RWPE1 (cell line): ENCODE data around the gene INPP4B.

Experiments
- CTCF ChIA-PET: fragments of 350-600 bp; sonication (Branson Sonifier 250); formaldehyde crosslinking; extraction: SDS; loops from one replicate; lab custom pipeline; 2021; lab: Yijun Ruan, JAX
- POLR2A ChIA-PET: fragments of 400-600 bp; formaldehyde crosslinking; extraction: SDS; loops from one replicate; lab custom pipeline; 2020; ENCODE audit warnings: antibody characterized with exemption; ENCODE audit not compliant: low non-redundant PET; lab: Yijun Ruan, JAX
- DNase-seq: peaks from one replicate; pipeline ENCODE4 v3.0.0; 2012; ENCODE audit warnings: low spot score
- H3K27ac ChIP-seq: fragments of 450-650 bp; 2 replicates; pipeline ENCODE4 v1.5.1; 2017
- TF ChIP-seq, protein P1 (sequence below): fragments of 450-650 bp; conservative IDR thresholded peaks from 2 replicates; pipeline ENCODE4 v1.5.1; 2017; ENCODE audit warnings: low read depth, mild to moderate bottlenecking

INPP4B gene

DNA sequence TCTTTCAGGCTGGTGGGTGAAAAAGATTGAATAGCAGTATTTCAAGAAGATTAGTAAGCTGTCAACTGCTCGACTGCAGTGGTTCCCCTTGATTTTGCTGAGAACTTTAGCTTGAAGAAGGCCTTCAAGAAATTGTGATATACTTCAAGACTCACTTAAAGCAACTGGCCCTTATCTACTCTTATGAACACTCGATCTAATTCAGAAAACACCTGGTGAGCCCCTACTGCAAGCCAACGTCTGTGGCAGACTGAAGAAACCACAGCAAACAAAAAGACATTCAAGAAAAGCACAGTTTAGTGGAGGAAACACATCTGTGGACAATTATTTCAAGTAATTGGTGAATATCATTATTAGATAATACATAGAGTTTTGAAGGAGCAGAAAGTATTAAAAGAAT lies 119.0 kb downstream of the INPP4B start:
- no peak for DNase-seq
- ChIA-PET POLR2A (no interaction called here), CTCF (interaction anchor here (0.5 kb wide), 1 partner anchor 222 kb away, joined by 6 read pairs; no protein-coding TSS in a partner anchor)
- TF ChIP-seq, protein P1, sequence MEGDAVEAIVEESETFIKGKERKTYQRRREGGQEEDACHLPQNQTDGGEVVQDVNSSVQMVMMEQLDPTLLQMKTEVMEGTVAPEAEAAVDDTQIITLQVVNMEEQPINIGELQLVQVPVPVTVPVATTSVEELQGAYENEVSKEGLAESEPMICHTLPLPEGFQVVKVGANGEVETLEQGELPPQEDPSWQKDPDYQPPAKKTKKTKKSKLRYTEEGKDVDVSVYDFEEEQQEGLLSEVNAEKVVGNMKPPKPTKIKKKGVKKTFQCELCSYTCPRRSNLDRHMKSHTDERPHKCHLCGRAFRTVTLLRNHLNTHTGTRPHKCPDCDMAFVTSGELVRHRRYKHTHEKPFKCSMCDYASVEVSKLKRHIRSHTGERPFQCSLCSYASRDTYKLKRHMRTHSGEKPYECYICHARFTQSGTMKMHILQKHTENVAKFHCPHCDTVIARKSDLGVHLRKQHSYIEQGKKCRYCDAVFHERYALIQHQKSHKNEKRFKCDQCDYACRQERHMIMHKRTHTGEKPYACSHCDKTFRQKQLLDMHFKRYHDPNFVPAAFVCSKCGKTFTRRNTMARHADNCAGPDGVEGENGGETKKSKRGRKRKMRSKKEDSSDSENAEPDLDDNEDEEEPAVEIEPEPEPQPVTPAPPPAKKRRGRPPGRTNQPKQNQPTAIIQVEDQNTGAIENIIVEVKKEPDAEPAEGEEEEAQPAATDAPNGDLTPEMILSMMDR: no peak
- H3K27ac ChIP-seq: no peak overlapping the region

DNA sequence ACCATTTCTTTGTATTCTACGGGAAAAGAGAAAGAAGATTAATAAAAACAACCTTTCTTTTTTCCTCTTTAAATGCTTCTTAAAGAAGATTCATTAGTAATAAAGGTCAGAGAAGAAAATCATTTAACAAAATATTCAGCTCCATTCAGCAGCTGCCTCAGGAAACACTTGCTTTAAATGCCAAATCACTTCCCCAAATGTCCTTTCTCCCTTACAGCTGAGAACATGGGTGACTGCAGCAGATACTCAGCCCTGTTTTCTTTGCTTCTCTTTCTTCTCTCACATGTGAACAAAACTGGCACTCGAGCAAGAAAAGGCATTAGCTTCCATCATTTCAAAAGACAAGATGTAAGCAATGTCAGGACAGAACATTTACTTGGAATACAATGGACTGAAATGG lies 120.2 kb downstream of the INPP4B start:
- no peak for DNase-seq
- CTCF ChIA-PET: no interaction called here
- no peak overlapping the region for H3K27ac ChIP-seq
- POLR2A ChIA-PET: no interaction called here
- TF ChIP-seq, protein P1: no peak

DNA sequence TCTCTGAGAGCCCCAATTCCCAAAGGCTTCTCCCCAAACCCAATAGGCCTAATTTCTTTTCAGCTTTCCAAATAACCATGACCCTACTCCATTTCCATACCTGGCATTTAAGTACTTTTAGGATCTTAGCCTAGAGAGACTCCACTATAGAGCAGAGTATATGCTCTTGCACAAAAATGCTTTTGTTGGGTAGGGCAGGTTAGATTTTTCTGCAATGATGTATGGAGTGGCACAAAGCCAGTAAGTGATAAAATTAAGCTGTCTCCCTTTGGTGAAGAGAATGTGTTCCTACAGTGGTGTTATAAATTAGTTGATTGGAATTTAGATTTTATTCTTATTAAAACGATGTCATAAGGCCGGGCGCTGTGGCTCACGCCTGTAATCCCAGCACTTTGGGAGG lies 124.9 kb downstream of the INPP4B start:
- peak overlapping the region; percentile 55; the same call in 1 of the 2 replicates for H3K27ac ChIP-seq
- POLR2A ChIA-PET: no interaction called here
- DNase-seq: peak; percentile 38
- TF ChIP-seq, protein P1: no peak
- CTCF ChIA-PET: interaction anchor here (0.5 kb wide), 1 partner anchor 112 kb away, joined by 3 read pairs; no protein-coding TSS in a partner anchor

DNA sequence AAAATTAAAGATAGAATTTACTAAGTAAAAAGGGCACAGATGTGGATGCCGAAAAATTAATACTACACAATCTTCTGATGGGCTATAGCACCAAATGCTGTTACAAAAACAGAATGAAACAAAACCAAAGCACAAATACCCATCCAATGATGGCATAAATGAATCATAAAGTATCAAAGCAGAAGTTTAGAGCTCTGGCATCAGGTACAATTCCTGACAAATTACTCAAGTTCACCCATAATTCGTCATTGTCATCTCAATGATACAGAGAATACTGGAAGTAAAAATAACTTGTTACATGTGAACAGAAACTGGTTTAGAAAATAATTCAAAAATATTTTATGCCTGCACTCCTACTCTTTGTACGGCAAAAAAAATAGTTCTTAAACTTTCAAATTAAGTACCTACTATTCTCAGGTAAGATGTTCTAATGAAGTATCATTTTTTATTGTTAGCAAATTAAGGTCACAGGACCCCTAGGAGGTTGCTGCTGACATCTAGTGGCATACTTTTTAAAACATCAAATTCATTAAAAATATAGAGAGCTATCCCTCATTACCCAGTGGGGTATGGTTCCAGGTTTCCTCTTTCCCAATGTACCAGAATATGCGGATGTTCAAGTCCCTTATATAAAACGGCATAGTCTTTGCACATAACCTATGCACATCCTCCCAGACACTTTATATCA lies 126.1 kb downstream of the INPP4B start:
- TF ChIP-seq, protein P1: peak; percentile 69
- peak; percentile 65 for DNase-seq
- POLR2A ChIA-PET: no interaction called here
- H3K27ac ChIP-seq: no peak overlapping the region
- CTCF ChIA-PET: interaction anchor here (0.5 to 1.3 kb wide), 9 partner anchors 10 to 1869 kb away, joined by 3 to 5 read pairs (median 3); no protein-coding TSS in a partner anchor

DNA sequence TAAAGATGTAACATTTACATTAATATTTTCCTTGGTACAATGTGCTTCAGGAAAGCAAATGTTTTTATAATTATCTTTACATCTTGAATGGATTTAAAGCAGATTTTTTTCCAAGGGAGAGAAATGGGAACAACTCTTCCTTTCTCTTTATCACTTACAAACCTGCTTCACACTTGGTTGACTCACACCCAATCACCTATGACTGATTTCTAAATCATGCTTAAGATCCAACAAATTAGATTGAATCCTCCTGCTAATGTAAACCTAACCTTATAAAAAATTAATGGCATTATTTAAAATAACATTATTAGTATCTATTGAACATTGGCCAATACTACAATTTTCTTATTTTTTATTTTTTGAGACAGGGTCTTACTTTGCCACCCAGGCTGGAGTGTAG lies 127.1 kb downstream of the INPP4B start:
- ChIA-PET CTCF (interaction anchor here (0.5 to 0.7 kb wide), 2 partner anchors 83 to 1572 kb away, joined by 3 to 4 read pairs; no protein-coding TSS in a partner anchor), POLR2A (no interaction called here)
- TF ChIP-seq, protein P1: no peak
- no peak for DNase-seq
- no peak overlapping the region; the same call in 1 of the 2 replicates for H3K27ac ChIP-seq

DNA sequence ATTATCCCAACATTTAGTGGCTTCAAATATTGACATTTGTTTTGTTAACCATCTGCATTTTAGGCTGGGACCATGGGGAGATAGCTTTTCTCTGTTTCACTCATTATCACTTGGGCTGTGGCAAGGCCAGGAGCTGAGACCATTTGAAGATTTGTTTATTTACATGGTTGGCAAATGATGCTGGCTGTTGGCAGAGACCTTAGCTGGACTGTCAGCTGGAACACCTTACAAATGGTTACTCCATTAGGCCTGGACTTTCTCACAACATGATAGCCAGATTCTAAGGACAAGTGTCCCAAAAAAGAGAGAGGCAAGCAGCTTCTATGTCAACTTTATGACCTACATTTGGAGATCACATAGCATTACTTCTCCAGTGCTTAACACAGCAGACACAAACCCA lies 130.4 kb downstream of the INPP4B start:
- CTCF ChIA-PET: no interaction called here
- H3K27ac ChIP-seq: no peak overlapping the region
- POLR2A ChIA-PET: no interaction called here
- no peak for DNase-seq
- TF ChIP-seq, protein P1: no peak
